Caki2 (cell line): ENCODE results near the gene ITIH1. TPM values are rescaled to one million over a fixed set of nuclear protein-coding genes. Genes with fewer than 3 reads are reported as not detected.
"Not testable (repeated sequence)": the region's sequence is repeated elsewhere in the genome, so short reads cannot be mapped to it uniquely, and the experiment has no call there.

Experiments used
- DNase-seq: peaks from one replicate; pipeline ENCODE4 v3.0.0-alpha.2; 2015; ENCODE audit warnings: low read depth
- in situ Hi-C: cut with HindIII; loops from 2 replicates; pipeline ENCODE4 v1.10.0; 2016; ENCODE audit warnings: low sequenced_read_pairs, low pct_unique_long_range_greater_than_20kb, mixed read lengths
- total RNA-seq: library from RNA; depleted of rRNA; stranded (reverse); fragments of >200 nt; shearing (Covaris generic); gene quantifications from 2 replicates; pipeline ENCODE4 v1.2.3, GENCODE V29; 2014; ENCODE audit warnings: low replicate concordance; rRNA removed

ITIH1 gene, protein sequence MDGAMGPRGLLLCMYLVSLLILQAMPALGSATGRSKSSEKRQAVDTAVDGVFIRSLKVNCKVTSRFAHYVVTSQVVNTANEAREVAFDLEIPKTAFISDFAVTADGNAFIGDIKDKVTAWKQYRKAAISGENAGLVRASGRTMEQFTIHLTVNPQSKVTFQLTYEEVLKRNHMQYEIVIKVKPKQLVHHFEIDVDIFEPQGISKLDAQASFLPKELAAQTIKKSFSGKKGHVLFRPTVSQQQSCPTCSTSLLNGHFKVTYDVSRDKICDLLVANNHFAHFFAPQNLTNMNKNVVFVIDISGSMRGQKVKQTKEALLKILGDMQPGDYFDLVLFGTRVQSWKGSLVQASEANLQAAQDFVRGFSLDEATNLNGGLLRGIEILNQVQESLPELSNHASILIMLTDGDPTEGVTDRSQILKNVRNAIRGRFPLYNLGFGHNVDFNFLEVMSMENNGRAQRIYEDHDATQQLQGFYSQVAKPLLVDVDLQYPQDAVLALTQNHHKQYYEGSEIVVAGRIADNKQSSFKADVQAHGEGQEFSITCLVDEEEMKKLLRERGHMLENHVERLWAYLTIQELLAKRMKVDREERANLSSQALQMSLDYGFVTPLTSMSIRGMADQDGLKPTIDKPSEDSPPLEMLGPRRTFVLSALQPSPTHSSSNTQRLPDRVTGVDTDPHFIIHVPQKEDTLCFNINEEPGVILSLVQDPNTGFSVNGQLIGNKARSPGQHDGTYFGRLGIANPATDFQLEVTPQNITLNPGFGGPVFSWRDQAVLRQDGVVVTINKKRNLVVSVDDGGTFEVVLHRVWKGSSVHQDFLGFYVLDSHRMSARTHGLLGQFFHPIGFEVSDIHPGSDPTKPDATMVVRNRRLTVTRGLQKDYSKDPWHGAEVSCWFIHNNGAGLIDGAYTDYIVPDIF
- total RNA-seq: not detected in 2 replicates

DNA sequence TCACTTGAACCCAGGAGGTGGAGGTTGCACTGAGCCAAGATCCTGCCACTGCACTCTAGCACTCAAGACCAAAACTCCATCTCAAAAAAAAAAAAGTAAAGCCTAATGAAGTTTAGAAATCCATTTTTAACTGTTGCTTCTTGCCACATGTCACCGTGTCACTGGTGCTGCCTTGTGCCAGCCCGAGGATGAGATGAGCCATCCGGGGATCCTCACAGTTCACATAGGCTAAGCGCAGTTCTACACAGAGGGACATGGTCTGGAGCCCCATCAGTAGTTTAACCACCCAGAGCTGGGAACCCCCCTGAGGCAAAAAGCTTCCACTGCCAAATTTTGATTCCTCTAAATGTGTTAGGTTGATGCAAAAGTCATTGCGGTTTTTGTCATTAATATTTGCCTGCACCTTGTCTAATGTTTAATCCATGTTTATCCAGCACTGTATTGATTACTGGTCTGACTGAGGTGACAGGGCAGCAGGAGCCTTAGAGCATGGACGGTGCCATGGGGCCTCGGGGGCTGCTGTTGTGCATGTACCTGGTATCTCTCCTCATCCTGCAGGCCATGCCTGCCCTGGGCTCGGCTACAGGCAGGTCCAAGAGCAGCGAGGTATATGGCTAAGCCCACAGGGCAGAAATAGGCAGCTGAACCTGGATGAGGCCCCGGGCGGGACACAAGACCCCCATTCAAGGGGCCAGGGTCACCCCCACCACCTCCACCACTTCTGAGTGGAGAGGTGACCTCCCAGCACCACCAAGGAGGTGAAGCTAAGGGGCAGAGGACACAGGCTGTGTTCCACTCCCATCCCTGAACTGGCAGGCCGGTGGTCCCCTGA, at the start of gene ITIH1:
Gene ITIH1 (plus strand): TSS at position 473 of the 832 bp plus-strand sequence. CDS start 17 bp downstream, at position 490.
- in situ Hi-C loops: no loop called here
- DNase-seq: no peak

DNA sequence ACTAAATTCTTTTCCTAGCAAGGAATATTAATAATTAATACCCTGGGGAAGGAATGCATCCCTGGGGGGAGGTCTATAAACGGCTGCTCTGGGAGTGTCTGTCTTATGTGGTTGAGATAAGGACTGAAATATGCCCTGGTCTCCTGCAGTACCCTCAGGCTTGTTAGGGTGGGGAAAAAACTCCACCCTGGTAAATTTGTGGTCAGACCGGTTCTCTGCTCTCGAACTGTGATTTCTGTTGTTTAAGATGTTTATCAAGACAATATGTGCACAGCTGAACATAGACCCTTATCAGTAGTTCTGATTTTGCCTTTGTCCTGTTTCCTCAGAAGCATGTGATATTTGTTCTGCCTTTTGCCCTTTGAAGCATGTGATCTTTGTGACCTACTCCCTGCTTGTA, 48.6 kb upstream of the ITIH1 start:
- DNase-seq, in situ Hi-C loops: not testable (repeated sequence)

DNA sequence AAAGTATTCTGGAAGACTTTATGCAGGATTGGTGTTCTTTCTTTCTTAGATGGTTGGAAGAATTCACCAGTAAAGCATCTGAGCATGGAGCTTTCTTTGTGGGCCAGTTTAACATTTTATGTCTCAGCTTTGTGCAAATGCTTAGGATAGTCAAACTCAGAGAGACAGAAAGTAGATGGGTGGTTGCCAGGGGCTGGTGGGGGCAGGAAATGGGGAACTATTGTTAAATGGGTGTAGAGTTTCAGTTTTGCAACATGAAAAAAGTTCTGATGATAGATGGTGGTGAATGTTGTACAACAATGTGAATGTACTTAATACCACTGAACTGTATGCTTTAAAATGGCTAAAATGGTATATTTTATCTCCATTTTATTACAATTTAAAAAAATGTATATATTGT, 46.7 kb upstream of the ITIH1 start:
- in situ Hi-C loops: no loop called here
- DNase-seq: no peak

DNA sequence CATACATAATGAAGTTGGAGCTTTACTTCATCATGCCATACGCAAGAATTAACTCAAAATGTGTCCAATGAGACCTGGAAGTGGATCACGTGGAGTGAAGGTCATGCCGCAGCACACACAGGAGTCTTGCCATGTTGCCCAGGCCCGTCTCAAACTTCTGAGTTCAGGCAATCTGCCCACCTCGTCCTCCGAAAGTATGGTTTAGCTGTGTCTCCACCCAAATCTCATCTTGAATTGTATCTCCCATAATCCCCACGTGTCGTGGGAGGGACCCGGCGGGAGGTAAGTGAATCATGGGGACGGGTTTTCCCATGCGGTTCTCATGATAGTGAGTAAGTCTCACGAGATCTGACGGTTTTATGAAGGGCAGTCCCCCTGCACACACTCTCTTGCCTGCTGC, 45.8 kb upstream of the ITIH1 start:
- in situ Hi-C loops: no loop called here
- DNase-seq: no peak

DNA sequence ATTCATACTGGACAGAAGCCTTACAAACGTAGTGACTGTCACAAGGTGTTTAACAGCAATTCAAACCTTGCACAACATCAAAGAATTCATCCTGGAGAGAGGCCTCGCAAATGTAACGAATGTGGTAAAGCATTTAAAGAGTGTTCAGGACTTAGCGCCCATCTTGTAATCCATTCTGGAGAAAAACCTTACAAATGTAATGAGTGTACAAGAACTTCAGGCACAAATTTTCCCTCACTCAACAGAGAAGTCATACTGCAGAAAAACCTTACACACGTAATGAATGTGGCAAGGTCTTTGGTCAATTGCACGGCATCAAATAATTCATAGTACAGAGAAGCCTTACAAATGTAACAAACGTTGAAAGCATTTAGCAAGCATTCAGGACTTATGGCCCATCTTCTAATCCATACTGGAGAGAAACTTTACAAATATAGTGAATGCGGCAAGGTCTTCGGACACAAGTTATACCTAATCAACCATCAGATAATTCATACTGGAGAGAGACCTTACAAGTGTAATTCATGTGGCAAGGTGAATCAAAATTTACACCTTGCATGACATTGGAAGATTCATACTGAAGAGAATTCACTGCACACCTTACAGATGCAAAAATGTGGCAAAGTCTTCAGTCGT, 44.0 kb upstream of the ITIH1 start:
- no peak for DNase-seq
- in situ Hi-C loops: no loop called here

DNA sequence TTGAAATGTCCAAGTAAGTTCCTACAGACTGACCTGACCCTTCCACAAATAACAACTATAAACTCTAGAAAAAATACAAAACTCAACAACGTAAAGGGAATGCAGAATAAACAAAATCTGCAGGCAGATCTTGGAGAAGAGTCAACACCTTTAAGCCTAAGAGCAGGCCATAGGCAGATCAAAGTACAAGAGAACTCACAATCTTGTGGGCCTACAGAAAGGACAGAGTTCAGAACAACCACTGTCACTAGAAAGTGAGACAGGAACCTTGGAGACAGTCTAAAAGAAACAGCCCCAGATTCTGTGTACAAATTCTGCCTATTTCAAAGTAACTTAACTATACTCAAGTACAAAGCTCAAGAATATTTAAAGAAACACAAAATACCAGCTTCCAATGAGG, 37.7 kb upstream of the ITIH1 start:
- in situ Hi-C loops: no loop called here

DNA sequence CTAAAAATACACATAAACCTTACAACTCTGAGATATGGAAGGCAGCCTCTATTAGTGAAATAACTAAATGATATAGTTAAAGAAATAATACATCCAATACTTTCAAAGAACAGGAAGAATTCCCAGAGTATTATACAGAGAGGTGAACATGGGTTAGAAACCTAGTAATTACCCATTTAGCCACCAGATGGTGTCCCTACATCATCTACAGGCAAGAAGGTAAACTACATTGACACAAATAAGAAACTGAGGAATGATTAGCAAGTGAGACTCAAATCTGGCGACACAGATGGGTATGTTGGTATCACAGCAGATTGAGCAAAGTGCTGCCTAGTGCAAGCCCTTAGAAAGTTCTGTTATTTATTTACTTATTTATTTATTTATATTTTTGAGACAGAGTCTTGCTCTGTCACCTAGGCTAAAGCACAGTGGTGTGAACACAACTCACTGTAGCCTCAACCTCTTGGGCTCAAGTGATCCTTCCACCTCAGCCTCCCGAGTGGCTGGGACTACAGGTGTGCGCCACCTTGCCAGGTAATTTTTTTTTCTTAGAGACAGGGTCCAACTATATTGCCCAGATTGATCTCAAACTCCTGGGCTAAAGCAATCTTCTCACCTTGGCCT, 34.9 kb upstream of the ITIH1 start:
- in situ Hi-C loops: no loop called here
- no peak for DNase-seq

More for the DNA sequence above, 37.7 kb upstream of the ITIH1 start:
- DNase-seq: no peak

DNA sequence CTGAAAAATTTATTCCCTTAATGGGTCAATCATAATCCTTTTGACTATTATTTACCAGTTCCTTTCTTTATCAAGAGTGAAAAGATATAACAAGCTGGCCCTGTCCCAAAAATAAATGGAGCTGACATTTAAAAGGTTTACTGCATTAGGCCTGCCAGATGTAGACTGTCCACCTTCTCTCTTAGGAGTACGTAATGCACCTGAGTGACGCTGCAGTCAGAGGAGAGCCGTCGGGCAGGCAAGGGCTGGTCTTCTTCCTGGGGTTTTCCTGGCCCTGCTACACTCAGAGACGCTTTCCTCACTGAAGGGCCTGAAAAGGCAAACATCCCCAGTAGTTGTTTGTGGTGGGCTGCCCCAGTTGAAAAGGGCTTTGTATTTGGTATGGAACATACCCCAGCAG, 34.2 kb upstream of the ITIH1 start:
- in situ Hi-C loops: no loop called here
- DNase-seq: no peak

DNA sequence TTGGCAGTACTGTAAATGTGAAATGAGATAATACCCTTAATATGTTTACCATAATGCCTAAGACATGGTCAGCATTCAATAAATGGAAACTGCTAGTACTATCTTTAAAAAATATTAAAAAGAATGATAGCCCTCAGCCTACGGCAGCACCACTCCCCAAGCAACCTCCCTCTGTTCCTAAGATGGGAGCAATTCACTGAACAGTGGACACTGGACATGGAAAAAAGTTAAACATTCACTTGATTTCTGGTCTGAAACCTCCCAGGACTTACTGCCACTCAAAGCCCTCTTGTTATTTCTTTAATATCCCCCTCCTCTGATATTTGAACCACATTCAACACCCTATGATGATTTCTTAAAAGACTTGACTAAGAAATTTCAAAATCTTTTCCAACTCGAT, 33.7 kb upstream of the ITIH1 start:
- in situ Hi-C loops: no loop called here
- DNase-seq: no peak

DNA sequence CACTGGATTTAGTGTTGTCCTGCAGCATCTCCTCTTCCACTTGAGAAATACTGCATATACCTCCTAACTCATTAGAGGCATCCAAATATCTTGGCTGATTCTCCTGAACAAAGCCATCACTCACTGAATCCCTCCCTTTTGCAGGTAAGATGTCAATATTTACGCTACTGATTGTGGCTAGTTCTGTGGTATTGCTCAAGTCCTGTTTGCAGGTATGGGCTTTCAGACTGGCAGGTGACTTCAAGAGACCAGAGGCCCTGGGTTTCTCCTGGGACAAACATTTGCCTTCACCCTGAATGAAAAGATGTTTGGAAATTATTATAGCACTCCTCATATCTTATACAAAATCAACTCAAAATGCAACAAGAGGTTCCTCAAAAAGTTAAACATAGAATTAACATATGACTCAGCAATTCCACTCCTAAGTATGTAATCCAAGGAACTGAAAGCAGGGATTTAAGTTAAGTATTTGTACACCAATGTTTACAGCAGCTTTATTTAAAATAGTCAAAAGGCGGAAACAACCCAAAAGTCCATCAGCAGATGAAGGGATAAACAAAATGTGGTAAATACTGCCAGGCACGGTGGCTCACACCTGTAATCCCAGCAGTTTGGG, 25.2 kb upstream of the ITIH1 start:
- in situ Hi-C loops: no loop called here
- no peak for DNase-seq

DNA sequence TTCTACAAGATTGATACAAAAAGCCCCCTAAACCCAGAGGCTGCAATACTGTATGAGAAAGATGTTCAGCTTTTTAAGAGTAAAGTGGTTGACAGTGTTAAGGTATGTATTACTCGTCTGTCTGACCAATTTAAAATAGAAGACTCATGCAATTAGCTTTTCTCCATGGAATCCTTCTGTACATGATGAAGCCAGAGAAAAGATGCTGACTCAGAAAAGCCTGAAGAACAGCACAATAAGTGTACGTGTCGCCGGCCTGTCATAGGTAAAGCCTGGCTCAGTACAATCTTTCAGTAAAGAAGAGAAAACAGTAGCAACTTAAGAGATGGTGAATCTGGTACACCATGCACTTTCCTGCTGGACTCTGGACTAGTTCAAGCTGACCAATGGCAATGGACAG, 23.0 kb upstream of the ITIH1 start:
- in situ Hi-C loops: no loop called here
- DNase-seq: no peak

DNA sequence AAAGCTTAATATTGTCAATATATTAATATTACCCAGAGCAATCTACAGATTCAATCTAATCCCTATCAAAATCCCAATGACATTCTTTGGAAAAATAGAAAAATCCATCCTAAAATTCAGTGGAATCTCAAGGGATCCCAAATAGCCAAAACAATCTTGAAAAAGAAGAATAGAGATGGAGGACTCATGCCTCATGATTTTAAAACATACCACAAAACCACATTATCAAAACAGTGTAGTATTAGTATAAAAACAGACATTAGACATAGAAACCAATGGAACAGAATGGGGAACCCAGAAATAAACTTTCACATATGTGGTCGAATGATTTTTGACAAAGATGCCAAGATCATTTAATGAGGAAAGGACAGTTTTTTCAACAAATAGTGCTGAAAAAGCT, 21.3 kb upstream of the ITIH1 start:
- in situ Hi-C loops: no loop called here
- no peak for DNase-seq

DNA sequence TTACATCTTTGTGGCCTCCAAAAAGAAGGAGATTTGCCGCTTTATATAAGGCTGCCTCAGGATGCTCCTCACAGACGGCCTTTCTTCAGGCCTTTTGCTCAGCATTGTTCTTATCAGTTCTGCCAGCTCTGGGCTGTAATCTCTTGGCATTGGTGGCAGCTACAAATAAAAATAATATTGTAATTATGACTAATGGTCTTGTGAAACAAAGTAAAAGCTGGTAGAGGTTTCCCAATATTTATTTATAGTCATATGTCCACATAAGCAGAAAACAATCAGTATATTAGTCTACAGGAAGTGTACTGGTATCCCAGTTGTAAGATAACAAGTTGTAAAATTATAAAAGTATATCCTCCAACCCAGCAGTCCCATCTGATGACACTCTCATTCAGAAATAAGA, 13.9 kb upstream of the ITIH1 start:
- in situ Hi-C loops: no loop called here
- no peak for DNase-seq

DNA sequence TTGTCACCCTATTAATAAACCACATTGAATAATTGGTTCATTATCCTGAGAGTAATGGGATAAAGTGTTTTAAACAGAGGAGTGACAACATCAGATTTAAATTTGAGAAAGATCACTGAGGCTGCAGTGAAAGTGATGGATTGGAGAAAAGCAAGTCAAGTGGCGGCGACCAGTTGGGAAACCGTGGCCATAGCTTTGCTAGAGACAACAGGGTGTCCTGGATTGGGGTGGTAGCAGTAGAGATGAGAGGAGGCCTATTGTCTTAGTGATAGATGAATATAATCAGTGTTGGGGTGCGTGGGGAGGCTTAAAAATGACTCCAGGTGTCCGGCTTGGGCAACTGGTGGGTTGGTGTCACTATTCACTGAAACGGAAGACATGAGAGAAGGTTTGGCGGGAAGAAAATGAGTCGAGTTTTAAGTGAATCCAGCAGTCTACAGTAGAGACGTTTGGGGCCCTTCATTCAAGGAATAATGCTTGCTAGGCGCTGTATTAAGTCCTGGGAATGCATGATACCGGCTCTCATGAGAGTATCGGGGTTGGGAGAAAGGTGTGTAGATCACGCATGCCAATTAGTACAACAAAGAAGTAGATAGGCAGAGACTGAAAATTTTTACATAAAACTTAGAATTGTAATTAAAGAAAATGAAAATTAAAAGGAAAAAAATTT, 7.5 kb upstream of the ITIH1 start:
- in situ Hi-C loops: no loop called here
- peak; percentile 9 for DNase-seq

DNA sequence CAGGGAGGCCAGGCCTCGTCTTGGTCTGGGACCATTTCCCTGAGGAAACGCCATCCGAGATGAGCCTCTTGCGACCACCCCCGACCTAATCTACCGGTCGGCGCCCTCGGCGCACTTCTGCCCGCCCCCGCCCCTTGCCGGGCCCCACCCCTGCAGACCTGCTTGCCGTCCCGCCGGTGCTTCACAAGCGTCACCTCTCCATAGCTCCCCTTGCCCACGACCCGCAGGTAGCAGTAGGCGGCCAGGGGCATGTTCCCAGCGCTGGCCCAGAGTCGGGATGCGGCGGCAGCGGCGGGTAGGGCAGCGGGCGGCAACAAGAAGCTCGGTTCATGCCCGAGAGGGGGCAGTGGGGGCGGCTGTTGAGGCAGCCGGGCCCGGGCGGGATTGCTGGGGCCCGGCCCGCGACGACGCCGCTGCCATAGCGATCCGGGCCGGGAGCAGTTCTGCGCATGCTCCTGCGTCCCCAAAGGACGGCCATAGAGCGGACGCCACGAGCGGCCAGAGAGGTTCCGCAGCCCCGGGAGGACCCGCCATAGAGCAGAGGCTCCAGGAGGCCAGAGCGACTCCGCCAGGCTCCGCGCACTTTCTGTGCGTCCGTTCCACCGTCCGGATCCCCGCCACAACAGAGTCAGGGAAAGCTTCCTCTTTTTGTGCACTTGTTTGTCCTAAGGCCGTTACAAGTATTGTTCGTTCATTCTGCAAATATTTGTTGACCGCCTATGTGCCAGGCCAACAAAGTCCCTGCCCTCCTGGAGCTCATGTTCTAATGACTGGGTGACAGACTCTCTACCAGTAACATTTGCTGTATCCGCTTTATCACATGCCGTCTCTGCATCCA, 6.7 kb upstream of the ITIH1 start, which contains the start of gene NEK4:
Gene NEK4 (minus strand): TSS at position 445 of the 838 bp plus-strand sequence. CDS start 194 bp downstream, at position 251.
- in situ Hi-C loops: no loop called here
- peak; percentile 78 for DNase-seq

DNA sequence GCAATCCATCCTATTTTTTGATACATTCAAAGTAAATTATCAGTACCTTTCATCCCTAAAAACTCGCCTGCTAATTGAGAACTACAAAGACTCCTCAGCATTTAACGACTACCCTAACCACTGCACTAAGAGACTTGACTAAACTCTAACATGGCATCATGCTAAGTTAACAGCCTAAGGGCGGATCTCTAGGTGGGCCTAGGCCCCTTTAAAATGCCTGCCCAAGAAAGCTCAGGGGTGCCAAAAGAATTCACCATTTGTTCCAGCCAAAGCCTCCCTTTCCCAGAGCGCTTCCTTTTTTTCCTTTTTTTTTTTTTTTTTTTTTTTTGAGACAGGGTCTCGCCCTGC, 6.1 kb upstream of the ITIH1 start:
- no peak for DNase-seq
- in situ Hi-C loops: no loop called here
